HepG2 (cell line): ENCODE data around the gene RILP. TPM values are rescaled to one million over a fixed set of nuclear protein-coding genes. Genes with fewer than 3 reads are reported as not detected.

Source experiments
- CHD2 ChIP-seq: IDR thresholded peaks from 2 replicates; pipeline ENCODE4 v1.6.1; 2011; ENCODE audit warnings: low read depth, low read length, improper control_type of control experiment
- FOXM1 ChIP-seq: sonication (generic); formaldehyde crosslinking; IDR thresholded peaks from 2 replicates; pipeline ENCODE4 v1.5.0; 2020; ENCODE audit warnings: missing genetic modification reagents
- GLMP ChIP-seq: sonication (generic); formaldehyde crosslinking; IDR thresholded peaks from 2 replicates; pipeline ENCODE4 v1.9.0; 2021; ENCODE audit warnings: missing genetic modification reagents, mild to moderate bottlenecking, borderline replicate concordance
- GTF3A ChIP-seq: sonication (generic); formaldehyde crosslinking; conservative IDR thresholded peaks from 2 replicates; pipeline ENCODE4 v1.4.0; 2020; ENCODE audit warnings: mild to moderate bottlenecking, missing genetic modification reagents
- HCFC1 ChIP-seq: fragments of 150-350 bp; IDR thresholded peaks from 2 replicates; pipeline ENCODE4 v1.6.1; 2014; ENCODE audit warnings: low read depth, low read length
- IKZF5 ChIP-seq: IDR thresholded peaks from 2 replicates; pipeline ENCODE4 v1.6.1; 2018; ENCODE audit warnings: missing genetic modification reagents, mild to moderate bottlenecking, missing compliant biosample characterization
- ISX ChIP-seq: sonication (generic); formaldehyde crosslinking; conservative IDR thresholded peaks from 2 replicates; pipeline ENCODE4 v1.5.0; 2020; ENCODE audit warnings: missing genetic modification reagents
- KLF6 ChIP-seq: IDR thresholded peaks from 2 replicates; pipeline ENCODE4 v1.8.0; 2016; ENCODE audit warnings: missing biosample characterization, missing genetic modification reagents
- MATR3 ChIP-seq: sonication (generic); formaldehyde crosslinking; IDR thresholded peaks from 2 replicates; pipeline ENCODE4 v1.4.0; 2020; ENCODE audit warnings: missing genetic modification reagents
- NFYB ChIP-seq: sonication (generic); formaldehyde crosslinking; IDR thresholded peaks from 2 replicates; pipeline ENCODE4 v1.4.0; 2020; ENCODE audit warnings: missing genetic modification reagents
- POLR2A ChIP-seq, 2 experiments: IDR thresholded peaks; 2 replicates each; pipeline ENCODE4 v1.6.1; 2011; ENCODE audit warnings: low read depth in 2 of 2, low read length in 2 of 2, mild to moderate bottlenecking in 1 of 2, moderate library complexity in 1 of 2; ENCODE audit not compliant: insufficient read depth in 1 of 2
- SRY ChIP-seq: sonication (generic); formaldehyde crosslinking; IDR thresholded peaks from 2 replicates; pipeline ENCODE4 v1.8.0; 2022; ENCODE audit warnings: mild to moderate bottlenecking, missing genetic modification reagents
- TRIM24 ChIP-seq: sonication (generic); formaldehyde crosslinking; IDR thresholded peaks from 2 replicates; pipeline ENCODE4 v1.8.0; 2022; ENCODE audit warnings: mild to moderate bottlenecking, missing genetic modification reagents
- ZBTB14 ChIP-seq: sonication (generic); formaldehyde crosslinking; IDR thresholded peaks from 2 replicates; pipeline ENCODE4 v1.4.0; 2020; ENCODE audit warnings: missing genetic modification reagents
- ZHX2 ChIP-seq, 2 experiments: sonication (generic) in 1 of 2; formaldehyde crosslinking in 1 of 2; IDR thresholded peaks; 2 replicates each; pipeline versions ENCODE4 v1.6.1 to v1.9.0; 2014 to 2022; ENCODE audit warnings: antibody characterized with exemption in 1 of 2, borderline replicate concordance in 1 of 2, inconsistent platforms in 1 of 2, low read depth in 1 of 2, missing genetic modification reagents in 1 of 2
- ZIK1 ChIP-seq: sonication (generic); formaldehyde crosslinking; IDR thresholded peaks from 2 replicates; pipeline ENCODE4 v1.5.0; 2020; ENCODE audit warnings: mild to moderate bottlenecking, low read depth, missing genetic modification reagents, borderline replicate concordance
- ZNF124 ChIP-seq: sonication (generic); formaldehyde crosslinking; IDR thresholded peaks from 2 replicates; pipeline ENCODE4 v1.4.0; 2020; ENCODE audit warnings: missing genetic modification reagents
- ZNF678 ChIP-seq: sonication (generic); formaldehyde crosslinking; IDR thresholded peaks from 2 replicates; pipeline ENCODE4 v1.4.0; 2020; ENCODE audit warnings: mild to moderate bottlenecking, missing genetic modification reagents
- ZNF775 ChIP-seq: sonication (generic); formaldehyde crosslinking; IDR thresholded peaks from 2 replicates; pipeline ENCODE4 v1.4.0; 2020; ENCODE audit warnings: missing genetic modification reagents, mild to moderate bottlenecking, moderate library complexity, borderline replicate concordance
- ZNF816 ChIP-seq: sonication (generic); formaldehyde crosslinking; IDR thresholded peaks from 2 replicates; pipeline ENCODE4 v1.8.0; 2022; ENCODE audit warnings: missing genetic modification reagents, mild to moderate bottlenecking, borderline replicate concordance
- polyA plus RNA-seq, 8 experiments: library from polyadenylated mRNA; depleted of rRNA in 3 of 8; stranded (reverse) in 7 of 8; unstranded in 1 of 8; fragments of >200 nt; fragmentation: Illumina TruSeq in 4 of 8; extraction: Trizol in 4 of 8; gene quantifications; 2 replicates each; pipeline versions ENCODE4 v1.2.1 to v1.2.3, GENCODE V29; 2011 to 2016; ENCODE audit warnings: low read depth in 4 of 8, missing spikeins in 1 of 8, mixed read lengths in 1 of 8; ENCODE audit not compliant: insufficient read depth in 1 of 8
- total RNA-seq, 5 experiments: library from RNA; depleted of rRNA; stranded (reverse); fragments of >200 nt; fragmentation: Illumina TruSeq; extraction: Trizol; gene quantifications; 2 replicates each; pipeline ENCODE4 v1.2.3, GENCODE V29; 2016; ENCODE audit warnings: low read depth in 1 of 5

The RILP gene
- total and polyA plus RNA-seq, 2 of the 13 experiments (the other 11 are each of a cell fraction or from before 2014, with no cell fraction given) = 6.6 to 8.1 TPM

GRCh38 chr17:1684378-1685189 lies 34.9 kb upstream of the RILP start, which contains the start of gene PRPF8 (continued):
- no peak for TF ChIP-seq ZNF775
- TF ChIP-seq SRY (CRISPR knock-in tag) = peak; percentile 75
- TF ChIP-seq MATR3 = no peak
- TF ChIP-seq GTF3A (CRISPR knock-in tag) = no peak; the same call in 1 of the 2 replicates
- TF ChIP-seq HCFC1 = no peak
- TF ChIP-seq CHD2 = peak; percentile 52; the same call in 1 of the 2 replicates
- TF ChIP-seq ZNF678 (CRISPR knock-in tag) = no peak
- no peak for TF ChIP-seq TRIM24 (CRISPR knock-in tag)
- TF ChIP-seq KLF6 (CRISPR knock-in tag) = peak; percentile 68
- TF ChIP-seq ZIK1 = no peak
- TF ChIP-seq FOXM1 (CRISPR knock-in tag) = no peak
- TF ChIP-seq ZNF816 (CRISPR knock-in tag) = no peak
- peak; percentile 55; the same call in 1 of the 2 replicates for TF ChIP-seq IKZF5 (CRISPR knock-in tag)
- no peak; the same call in 1 of the 2 replicates for TF ChIP-seq ISX (CRISPR knock-in tag)
- no peak for TF ChIP-seq GLMP (CRISPR knock-in tag)
- TF ChIP-seq ZHX2 (IDR thresholded peaks at IDR 0.05; ENCODE audit: low read depth) = peak; percentile 93
- no peak for TF ChIP-seq ZHX2 (CRISPR knock-in tag; IDR thresholded peaks at IDR 0.05; ENCODE audit: borderline replicate concordance)
- TF ChIP-seq ZBTB14 (CRISPR knock-in tag) = peak; percentile 69
- peak; percentile 93 for TF ChIP-seq NFYB
- TF ChIP-seq ZNF124 = no peak
- TF ChIP-seq POLR2A (IDR thresholded peaks at IDR 0.05; ENCODE audit: insufficient read depth in 1 of 2, low read depth in 2 of 2, low read length in 2 of 2) = peak; percentile 92 to 93
